Endothelial cell of umbilical vein (primary cell): ENCODE results near the gene C11orf21. TPM values are rescaled to one million over a fixed set of nuclear protein-coding genes. Genes with fewer than 3 reads are reported as not detected.

Experiments used
- BruUV-seq: library from RNA; stranded (reverse); fragments of 400-500 nt; replicated peaks from 2 replicates; lab custom pipeline; 2021; lab: Mats Ljungman, UMichigan
- CTCF ChIA-PET: fragments of 300-600, 350-600 bp; sonication (Branson Sonifier 250); formaldehyde crosslinking; loops from one replicate; lab custom pipeline; 2021; ENCODE audit warnings: antibody characterized with exemption, inconsistent platforms; lab: Charles Lee
- POLR2A ChIA-PET: fragments of 300-600, 350-600 bp; sonication (Branson Sonifier 250); formaldehyde crosslinking; loops from one replicate; lab custom pipeline; 2021; ENCODE audit warnings: antibody characterized with exemption, inconsistent platforms; lab: Charles Lee
- DNase-seq: peaks from one replicate; pipeline ENCODE4 v3.0.0-alpha.2; 2011; ENCODE audit warnings: low read depth, low spot score
- FAIRE-seq: peaks from 2 replicates; lab custom pipeline; 2011; peaks lifted over from hg19 to GRCh38; lab: Jason Lieb, UNC
- H2AFZ ChIP-seq: 2 replicates; pipeline ENCODE4 v1.6.0; 2012; ENCODE audit warnings: low read depth, low read length, control low read depth, inconsistent platforms
- H3K27ac ChIP-seq: 2 replicates; pipeline ENCODE4 v1.5.1; 2011; ENCODE audit warnings: low read depth, mild to moderate bottlenecking, control low read depth, low read length, moderate library complexity; ENCODE audit not compliant: insufficient read depth
- H3K27me3 ChIP-seq, 2 experiments: 2 replicates each; pipeline versions ENCODE4 v1.6.0 to v1.6.1; 2011; ENCODE audit warnings: low read length in 2 of 2, mixed read lengths in 1 of 2; ENCODE audit not compliant: control insufficient read depth in 2 of 2, insufficient read depth in 2 of 2
- H3K36me3 ChIP-seq, 2 experiments: 2 replicates in 1 of 2; 3 replicates in 1 of 2; pipeline ENCODE4 v1.5.1; 2011; ENCODE audit warnings: low read length in 2 of 2, mild to moderate bottlenecking in 1 of 2, moderate library complexity in 1 of 2; ENCODE audit not compliant: control insufficient read depth in 2 of 2, insufficient read depth in 2 of 2; ENCODE audit errors: extremely low read depth in 1 of 2
- H3K4me1 ChIP-seq: 3 replicates; pipeline ENCODE4 v1.5.1; 2011; ENCODE audit warnings: mild to moderate bottlenecking, low read length; ENCODE audit not compliant: control insufficient read depth, insufficient read depth; ENCODE audit errors: extremely low read depth
- H3K4me2 ChIP-seq: 2 replicates; pipeline ENCODE4 v1.6.1; 2011; ENCODE audit warnings: low read length, control low read depth, mixed read lengths; ENCODE audit not compliant: insufficient read depth
- H3K4me3 ChIP-seq, 3 experiments: fragments of 200-600 bp in 1 of 3; sonication (generic), shearing (Covaris generic) in 1 of 3; replicated peaks in 1 of 3; 2 replicates each; pipeline ENCODE4 v1.5.1; 2011 to 2016; ENCODE audit warnings: control low read depth in 3 of 3, low read length in 3 of 3, mild to moderate bottlenecking in 2 of 3, inconsistent platforms in 1 of 3, low read depth in 1 of 3, moderate library complexity in 1 of 3; ENCODE audit not compliant: insufficient read depth in 1 of 3
- H3K79me2 ChIP-seq: 2 replicates; pipeline ENCODE4 v1.6.0; 2012; ENCODE audit warnings: low read length, inconsistent platforms; ENCODE audit not compliant: control insufficient read depth, insufficient read depth
- H3K9ac ChIP-seq: replicated peaks from 2 replicates; pipeline ENCODE3; 2011; ENCODE audit warnings: low read length, control low read depth; ENCODE audit not compliant: insufficient read depth; ENCODE audit errors: extremely low read depth
- H3K9me1 ChIP-seq: replicated peaks from 3 replicates; pipeline ENCODE4 v1.6.0; 2011; ENCODE audit warnings: mild to moderate bottlenecking, low read length; ENCODE audit not compliant: control insufficient read depth, insufficient read depth; ENCODE audit errors: extremely low read depth
- H3K9me3 ChIP-seq: replicated peaks from 2 replicates; pipeline ENCODE4 v1.5.1; 2012; ENCODE audit warnings: low read length, inconsistent platforms; ENCODE audit not compliant: control insufficient read depth, insufficient read depth
- H4K20me1 ChIP-seq: replicated peaks from 2 replicates; pipeline ENCODE3; 2011; ENCODE audit warnings: mild to moderate bottlenecking, low read length; ENCODE audit not compliant: control insufficient read depth, insufficient read depth; ENCODE audit errors: extremely low read depth
- CTCF ChIP-seq, 2 donors: IDR thresholded peaks; 1 replicate in 1 of 2; 2 replicates in 1 of 2; pipeline ENCODE4 v1.5.1; 2011; ENCODE audit warnings: low read length in 2 of 2, mild to moderate bottlenecking in 2 of 2, moderate library complexity in 2 of 2, control low read depth in 1 of 2, inconsistent platforms in 1 of 2, low read depth in 1 of 2; ENCODE audit not compliant: insufficient read depth in 1 of 2; ENCODE audit errors: extremely low read depth in 1 of 2
- EZH2 ChIP-seq: IDR thresholded peaks from 2 replicates; pipeline ENCODE4 v1.6.1; 2012; ENCODE audit warnings: borderline replicate concordance, low read depth, mild to moderate bottlenecking, moderate library complexity, low read length, inconsistent platforms; ENCODE audit not compliant: severe bottlenecking
- FOS ChIP-seq: IDR thresholded peaks from 2 replicates; pipeline ENCODE4 v1.6.1; 2011; ENCODE audit warnings: mild to moderate bottlenecking, low read length, moderate library complexity, borderline replicate concordance; ENCODE audit not compliant: insufficient read depth
- JUN ChIP-seq: IDR thresholded peaks from 2 replicates; pipeline ENCODE4 v1.6.1; 2011; ENCODE audit warnings: borderline replicate concordance, low read depth; ENCODE audit not compliant: insufficient read length, insufficient read depth
- MYC ChIP-seq: IDR thresholded peaks from one replicate; pipeline ENCODE4 v1.6.1; 2011; ENCODE audit warnings: mild to moderate bottlenecking, low read depth, low read length
- dilution Hi-C: fragments of 300-500 bp; cut with MboI; formaldehyde crosslinking; loops from one replicate; pipeline ENCODE4 v1.15.0; 2019; ENCODE audit warnings: low sequenced_read_pairs; ENCODE audit not compliant: extremely low pct_ligation_motif_present
- intact Hi-C: fragments of 100-400 bp; cut with micrococcal nuclease; formaldehyde crosslinking; loops from one replicate; pipeline ENCODE4 v1.10.0; 2022
- polyA plus RNA-seq, 4 experiments: library from polyadenylated mRNA; depleted of rRNA in 3 of 4; stranded (reverse) in 3 of 4; unstranded in 1 of 4; fragments of >200 nt; gene quantifications; 2 replicates each; pipeline versions ENCODE4 v1.2.1 to v1.2.3, GENCODE V29; 2011 to 2012; ENCODE audit warnings: missing spikeins in 1 of 4
- total RNA-seq: library from RNA; stranded (reverse); gene quantifications from 2 replicates; pipeline ENCODE4 v1.2.3, GENCODE V29; 2021

C11orf21 gene
- total and polyA plus RNA-seq, 2 donors (not counting 3 experiments of a cell fraction or from before 2014, with no cell fraction given), result not detected

DNA sequence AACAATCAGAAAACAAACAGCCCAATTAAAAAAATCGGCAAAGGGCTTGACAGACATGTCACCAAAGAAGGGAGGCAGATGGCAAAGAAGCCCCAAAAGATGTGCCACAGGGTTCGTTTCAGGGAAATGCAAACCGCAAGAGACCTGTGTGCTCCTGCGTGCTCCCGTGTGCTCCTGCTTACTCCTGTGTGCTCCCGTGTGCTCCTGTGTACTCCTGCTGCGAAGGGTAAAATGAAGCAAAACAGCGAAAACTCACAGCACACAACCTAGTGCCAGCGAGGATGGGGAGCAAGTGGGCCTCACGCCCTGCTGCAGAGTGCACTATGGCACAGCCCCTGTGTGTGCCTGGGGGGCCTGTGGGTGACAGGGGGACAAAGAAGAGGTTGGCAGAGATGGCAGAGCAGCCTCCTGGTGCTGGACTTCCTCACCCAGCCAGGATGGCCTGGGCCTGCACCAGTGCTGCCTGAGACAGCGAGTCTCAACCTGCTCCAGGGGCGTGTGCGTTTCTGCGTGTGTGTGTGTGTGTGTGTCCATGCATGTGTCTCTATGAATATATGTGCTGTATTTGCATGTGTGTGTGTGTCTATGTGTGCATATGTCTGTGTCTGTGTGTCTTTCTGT, 45.3 kb downstream of the C11orf21 start:
- no peak for DNase-seq
- H3K4me3 ChIP-seq, result no peak overlapping the region
- H4K20me1 ChIP-seq, result no peaks in the 10 kb centered on the region
- no peak overlapping the region for H3K27ac ChIP-seq
- dilution Hi-C loops (no loop called here), intact Hi-C loops (no loop called here)
- no peaks in the 10 kb centered on the region for H3K9me1 ChIP-seq
- no peak for FAIRE-seq
- ChIA-PET CTCF (no interaction called here), POLR2A (no interaction called here)
- H3K36me3 ChIP-seq, result no peaks in the 10 kb centered on the region
- no peak overlapping the region for H3K4me2 ChIP-seq
- H3K4me1 ChIP-seq, result no peaks in the 10 kb centered on the region
- no peaks in the 10 kb centered on the region for H3K79me2 ChIP-seq
- TF ChIP-seq EZH2, result no peak
- no peak for TF ChIP-seq JUN
- no peak overlapping the region for H3K9ac ChIP-seq
- no peaks in the 10 kb centered on the region for H3K27me3 ChIP-seq
- BruUV-seq, result no TSS peak
- H2AFZ ChIP-seq, result no peak overlapping the region
- H3K9me3 ChIP-seq, result no peaks in the 10 kb centered on the region

- Histone ChIP-seq H3K79me2 (no peaks in the 10 kb centered on the region), H3K27ac (no peak overlapping the region), H3K36me3 (no peaks in the 10 kb centered on the region), H3K27me3 (no peaks in the 10 kb centered on the region), H4K20me1 (no peaks in the 10 kb centered on the region), H3K4me1 (no peaks in the 10 kb centered on the region), H3K9me3 (no peaks in the 10 kb centered on the region), H3K4me2 (no peak overlapping the region), H3K4me3 (no peak overlapping the region), H3K9ac (no peak overlapping the region), H2AFZ (no peak overlapping the region), H3K9me1 (no peaks in the 10 kb centered on the region)
- POLR2A ChIA-PET, result no interaction called here
- no peak for TF ChIP-seq FOS
- no peak for TF ChIP-seq MYC
- TF ChIP-seq CTCF (IDR thresholded peaks at IDR 0.05; ENCODE audit: extremely low read depth in 1 of 2, insufficient read depth in 1 of 2, low read depth in 1 of 2, low read length in 2 of 2), result no peak
- DNase-seq, result no peak
- CTCF ChIA-PET, result no interaction called here
- BruUV-seq, result no TSS peak
- no peak for FAIRE-seq
- dilution Hi-C loops, result no loop called here
- intact Hi-C loops, result no loop called here
These were observed 49.7 kb downstream of the C11orf21 start for GRCh38 chr11:2252018-2252417.
